ENCODE measurements around the gene CALU.

Gene CALU

GRCh38 chr7:128752251-128752650 is 13.1 kb downstream of the CALU start:
- DNase-seq, result no peak

GRCh38 chr7:128755075-128755818 is 16.1 kb downstream of the CALU start:
- DNase-seq, result no peak

GRCh38 chr7:128755819-128756476 is 16.8 kb downstream of the CALU start:
- DNase-seq, result no peak

GRCh38 chr7:128757203-128757602 is 18.0 kb downstream of the CALU start:
- no peak for DNase-seq

- no peak for DNase-seq
Observed at GRCh38 chr7:128758553-128758952, 19.4 kb downstream of the CALU start.

GRCh38 chr7:128759242-128759641 is 20.1 kb downstream of the CALU start:
- no peak for DNase-seq

- DNase-seq, result no peak
Observed at GRCh38 chr7:128763541-128763940, 24.4 kb downstream of the CALU start.

- DNase-seq, result no peak
Observed at GRCh38 chr7:128767475-128768110, 28.4 kb downstream of the CALU start.

GRCh38 chr7:128770233-128770632 is 31.1 kb downstream of the CALU start:
- DNase-seq, result no peak

- DNase-seq, result no peak
Observed at GRCh38 chr7:128773604-128774003, 34.4 kb downstream of the CALU start.

GRCh38 chr7:128774029-128774689 is 35.0 kb downstream of the CALU start:
- no peak for DNase-seq

- DNase-seq, result no peak
Observed at GRCh38 chr7:128774921-128775320, 35.8 kb downstream of the CALU start.

GRCh38 chr7:128775744-128776474 is 36.8 kb downstream of the CALU start, which contains the start of gene OPN1SW:
TSS of gene OPN1SW (minus strand) at chr7:128775794. CDS start at chr7:128775781, 13 bp downstream.
- no peak for DNase-seq

- no peak for DNase-seq
Observed at GRCh38 chr7:128777156-128778123, 38.3 kb downstream of the CALU start.

GRCh38 chr7:128778946-128779345 is 39.8 kb downstream of the CALU start:
- DNase-seq, result no peak

- DNase-seq, result no peak
Observed at GRCh38 chr7:128781126-128781525, 42.0 kb downstream of the CALU start.

GRCh38 chr7:128781851-128782250 is 42.7 kb downstream of the CALU start:
- no peak for DNase-seq

GRCh38 chr7:128783143-128783861 is 44.1 kb downstream of the CALU start:
- DNase-seq, result no peak

GRCh38 chr7:128785738-128786137 is 46.6 kb downstream of the CALU start:
- no peak for DNase-seq
